Endodermal cell (in vitro differentiated cells): ENCODE results near the gene SBF2. TPM values are rescaled to one million over a fixed set of nuclear protein-coding genes. Genes with fewer than 3 reads are reported as not detected.

Source experiments
- DNase-seq: peaks from one replicate; pipeline ENCODE4 v3.0.0-alpha.2; 2017
- H3K27ac ChIP-seq: 2 replicates; pipeline ENCODE4 v1.5.1; 2013; ENCODE audit warnings: mild to moderate bottlenecking, low read depth, low read length, moderate library complexity
- H3K27me3 ChIP-seq: 2 replicates; pipeline ENCODE4 v1.6.1; 2013; ENCODE audit warnings: mild to moderate bottlenecking, low read length, moderate library complexity; ENCODE audit not compliant: insufficient read depth, control insufficient read depth, poor library complexity, severe bottlenecking
- H3K36me3 ChIP-seq: 2 replicates; pipeline ENCODE4 v1.7.0; 2013; ENCODE audit warnings: mild to moderate bottlenecking, low read length, moderate library complexity; ENCODE audit not compliant: control insufficient read depth, insufficient read depth
- H3K4me1 ChIP-seq: one replicate; pipeline ENCODE4 v1.7.0; 2013; ENCODE audit warnings: low read length; ENCODE audit not compliant: control insufficient read depth, insufficient read depth
- H3K4me3 ChIP-seq: 2 replicates; pipeline ENCODE4 v1.5.1; 2013; ENCODE audit warnings: mild to moderate bottlenecking, low read length, moderate library complexity
- H3K9ac ChIP-seq: 2 replicates; pipeline ENCODE4 v1.6.1; 2013; ENCODE audit warnings: mild to moderate bottlenecking, low read length, moderate library complexity; ENCODE audit not compliant: poor library complexity, severe bottlenecking; ENCODE audit errors: extremely low read depth
- H3K9me3 ChIP-seq: 2 replicates; pipeline ENCODE4 v1.6.1; 2013; ENCODE audit warnings: mild to moderate bottlenecking, low read length, moderate library complexity; ENCODE audit not compliant: control insufficient read depth
- H3K27ac Mint-ChIP-seq: 2 replicates; pipeline ENCODE4 v1.8.0; 2020; ENCODE audit warnings: mixed read lengths
- H3K27me3 Mint-ChIP-seq: 2 replicates; pipeline ENCODE4 v1.8.0; 2021; ENCODE audit warnings: mild to moderate bottlenecking, mixed read lengths; ENCODE audit not compliant: insufficient read depth
- H3K36me3 Mint-ChIP-seq: 2 replicates; pipeline ENCODE4 v1.8.0; 2020; ENCODE audit warnings: low read depth, mixed read lengths
- H3K4me1 Mint-ChIP-seq: 2 replicates; pipeline ENCODE4 v1.8.0; 2020; ENCODE audit warnings: mixed read lengths
- H3K4me3 Mint-ChIP-seq: 2 replicates; pipeline ENCODE4 v1.8.0; 2020; ENCODE audit warnings: mild to moderate bottlenecking, moderate library complexity, mixed read lengths
- H3K9me3 Mint-ChIP-seq: 2 replicates; pipeline ENCODE4 v1.8.0; 2020; ENCODE audit warnings: mild to moderate bottlenecking, mixed read lengths
- WGBS, 2 experiments: methylation state at CpG; one replicate each; pipeline versions ENCODE4 v1.1.5 to v1.1.7; 2013; ENCODE audit warnings: missing lambda C conversion rate in 2 of 2, mixed read lengths in 1 of 2; ENCODE audit not compliant: insufficient coverage in 1 of 2, insufficient read length in 1 of 2; 5-methylcytosine and 5-hydroxymethylcytosine counted together
- total RNA-seq, 2 donors: library from RNA; stranded (reverse); fragmentation: NEBNext Ultra II Directional in 1 of 2; extraction: Animal tissue kit (Norgen Biotek cat#: 25700) in 1 of 2; gene quantifications; 2 replicates in 1 of 2; 3 replicates in 1 of 2; pipeline ENCODE4 v1.2.1, GENCODE V29; 2021
- TF ChIP-seq, protein P1 (sequence below): fragments of 200-600 bp; sonication (generic); conservative IDR thresholded peaks from 2 replicates; pipeline ENCODE4 v1.5.0; 2021; ENCODE audit warnings: antibody characterized with exemption, mild to moderate bottlenecking

The SBF2 gene
- total RNA-seq, 2 donors from 2014 or later, result 27.1 to 32.5 TPM

- H3K4me1 ChIP-seq, result no peaks in the 10 kb centered on the region
- no peak overlapping the region for H3K4me3 ChIP-seq
- WGBS, 2 experiments, result 87 to 89% methylated on average over 9 to 17 of the region's 17 CpGs
- H3K4me1 Mint-ChIP-seq, result no peaks in the 10 kb centered on the region
- H3K9me3 Mint-ChIP-seq, result peaks cover 13% of the 10 kb centered on the region
- no peak overlapping the region for H3K9ac ChIP-seq
- no peak overlapping the region for H3K4me3 Mint-ChIP-seq
- TF ChIP-seq, protein P1, sequence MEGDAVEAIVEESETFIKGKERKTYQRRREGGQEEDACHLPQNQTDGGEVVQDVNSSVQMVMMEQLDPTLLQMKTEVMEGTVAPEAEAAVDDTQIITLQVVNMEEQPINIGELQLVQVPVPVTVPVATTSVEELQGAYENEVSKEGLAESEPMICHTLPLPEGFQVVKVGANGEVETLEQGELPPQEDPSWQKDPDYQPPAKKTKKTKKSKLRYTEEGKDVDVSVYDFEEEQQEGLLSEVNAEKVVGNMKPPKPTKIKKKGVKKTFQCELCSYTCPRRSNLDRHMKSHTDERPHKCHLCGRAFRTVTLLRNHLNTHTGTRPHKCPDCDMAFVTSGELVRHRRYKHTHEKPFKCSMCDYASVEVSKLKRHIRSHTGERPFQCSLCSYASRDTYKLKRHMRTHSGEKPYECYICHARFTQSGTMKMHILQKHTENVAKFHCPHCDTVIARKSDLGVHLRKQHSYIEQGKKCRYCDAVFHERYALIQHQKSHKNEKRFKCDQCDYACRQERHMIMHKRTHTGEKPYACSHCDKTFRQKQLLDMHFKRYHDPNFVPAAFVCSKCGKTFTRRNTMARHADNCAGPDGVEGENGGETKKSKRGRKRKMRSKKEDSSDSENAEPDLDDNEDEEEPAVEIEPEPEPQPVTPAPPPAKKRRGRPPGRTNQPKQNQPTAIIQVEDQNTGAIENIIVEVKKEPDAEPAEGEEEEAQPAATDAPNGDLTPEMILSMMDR, result no peak
- peak; percentile 48 for DNase-seq
- no peaks in the 10 kb centered on the region for H3K9me3 ChIP-seq
- H3K27ac Mint-ChIP-seq, result no peak overlapping the region
- no peaks in the 10 kb centered on the region for H3K27me3 Mint-ChIP-seq
- no peaks in the 10 kb centered on the region for H3K27me3 ChIP-seq
- H3K36me3 ChIP-seq, result no peaks in the 10 kb centered on the region
- peaks cover 1% of the 10 kb centered on the region for H3K36me3 Mint-ChIP-seq
- H3K27ac ChIP-seq, result no peak overlapping the region
Measured at GRCh38 chr11:10155793-10156490, 138.1 kb downstream of the SBF2 start.

DNA sequence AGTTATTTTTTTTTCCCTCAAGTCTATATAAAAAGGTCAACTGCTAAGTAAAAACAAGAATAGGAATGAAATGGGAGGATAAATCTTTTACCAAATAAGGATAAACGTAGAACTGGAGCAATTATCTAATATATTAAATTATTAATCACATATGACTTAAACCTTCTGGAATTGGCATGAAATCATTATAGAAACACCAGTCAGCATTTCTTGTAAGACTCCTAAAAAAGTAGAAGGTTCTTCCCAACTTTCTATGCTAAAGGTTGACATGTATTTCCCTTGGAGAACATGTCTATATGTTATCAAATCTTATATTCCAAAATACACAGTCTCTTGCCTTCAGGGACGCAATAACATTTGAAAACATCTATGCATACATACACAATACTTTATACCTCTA, 143.2 kb downstream of the SBF2 start:
- Mint-ChIP-seq H3K4me1 (no peaks in the 10 kb centered on the region), H3K27me3 (no peaks in the 10 kb centered on the region), H3K27ac (no peak overlapping the region), H3K4me3 (no peak overlapping the region), H3K9me3 (peaks cover 6% of the 10 kb centered on the region), H3K36me3 (peaks cover 4% of the 10 kb centered on the region)
- no peak overlapping the region for H3K9ac ChIP-seq
- peaks cover 5% of the 10 kb centered on the region for H3K9me3 ChIP-seq
- no peaks in the 10 kb centered on the region for H3K36me3 ChIP-seq
- 90 to 96% methylated on average over 1 of the region's 2 CpGs for WGBS, 2 experiments
- no peak overlapping the region for H3K27ac ChIP-seq
- DNase-seq, result no peak
- H3K4me1 ChIP-seq, result no peaks in the 10 kb centered on the region
- TF ChIP-seq, protein P1, result no peak
- H3K4me3 ChIP-seq, result no peak overlapping the region
- H3K27me3 ChIP-seq, result no peaks in the 10 kb centered on the region

GRCh38 chr11:10149553-10149952, 144.5 kb downstream of the SBF2 start:
- H3K4me3 ChIP-seq, result no peak overlapping the region
- no peak overlapping the region for H3K27ac ChIP-seq
- H3K4me3 Mint-ChIP-seq, result no peak overlapping the region
- no peaks in the 10 kb centered on the region for H3K36me3 ChIP-seq
- H3K36me3 Mint-ChIP-seq, result peaks cover 4% of the 10 kb centered on the region
- no peaks in the 10 kb centered on the region for H3K4me1 ChIP-seq
- H3K9me3 ChIP-seq, result peaks cover 5% of the 10 kb centered on the region
- TF ChIP-seq, protein P1, result no peak
- H3K9ac ChIP-seq, result no peak overlapping the region
- no peaks in the 10 kb centered on the region for H3K27me3 Mint-ChIP-seq
- peaks cover 6% of the 10 kb centered on the region for H3K9me3 Mint-ChIP-seq
- H3K27ac Mint-ChIP-seq, result no peak overlapping the region
- H3K4me1 Mint-ChIP-seq, result no peaks in the 10 kb centered on the region
- DNase-seq, result no peak
- H3K27me3 ChIP-seq, result no peaks in the 10 kb centered on the region
